HG03378 (cell line): ENCODE results near the gene KDM3B.
"Not testable (repeated sequence)": the region's sequence is repeated elsewhere in the genome, so short reads cannot be mapped to it uniquely, and the experiment has no call there.

Source experiments
- ATAC-seq: cut with Tn5 transposase; IDR thresholded peaks from one replicate; pipeline ENCODE4 v1.9.1; 2021; ENCODE audit warnings: mild to moderate bottlenecking, moderate library complexity; ENCODE audit not compliant: unreplicated experiment

The KDM3B gene

GRCh38 chr5:138466900-138467710 is 114.6 kb downstream of the KDM3B start:
- ATAC-seq = no peak

GRCh38 chr5:138467711-138468132 is 115.2 kb downstream of the KDM3B start:
- ATAC-seq = no peak

DNA sequence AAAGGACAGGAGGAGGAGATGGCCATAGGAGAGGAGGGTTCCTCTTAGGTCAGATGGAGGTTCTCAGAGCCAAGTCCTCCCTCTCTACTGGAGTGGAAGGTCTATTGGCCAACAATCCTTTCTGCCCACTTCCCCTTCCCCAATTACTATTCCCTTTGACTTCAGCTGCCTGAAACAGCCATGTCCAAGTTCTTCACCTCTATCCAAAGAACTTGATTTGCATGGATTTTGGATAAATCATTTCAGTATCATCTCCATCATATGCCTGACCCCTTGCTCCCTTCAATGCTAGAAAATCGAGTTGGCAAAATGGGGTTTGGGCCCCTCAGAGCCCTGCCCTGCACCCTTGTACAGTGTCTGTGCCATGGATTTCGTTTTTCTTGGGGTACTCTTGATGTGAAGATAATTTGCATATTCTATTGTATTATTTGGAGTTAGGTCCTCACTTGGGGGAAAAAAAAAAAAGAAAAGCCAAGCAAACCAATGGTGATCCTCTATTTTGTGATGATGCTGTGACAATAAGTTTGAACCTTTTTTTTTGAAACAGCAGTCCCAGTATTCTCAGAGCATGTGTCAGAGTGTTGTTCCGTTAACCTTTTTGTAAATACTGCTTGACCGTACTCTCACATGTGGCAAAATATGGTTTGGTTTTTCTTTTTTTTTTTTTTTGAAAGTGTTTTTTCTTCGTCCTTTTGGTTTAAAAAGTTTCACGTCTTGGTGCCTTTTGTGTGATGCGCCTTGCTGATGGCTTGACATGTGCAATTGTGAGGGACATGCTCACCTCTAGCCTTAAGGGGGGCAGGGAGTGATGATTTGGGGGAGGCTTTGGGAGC is 115.9 kb downstream of the KDM3B start:
- ATAC-seq = no peak

DNA sequence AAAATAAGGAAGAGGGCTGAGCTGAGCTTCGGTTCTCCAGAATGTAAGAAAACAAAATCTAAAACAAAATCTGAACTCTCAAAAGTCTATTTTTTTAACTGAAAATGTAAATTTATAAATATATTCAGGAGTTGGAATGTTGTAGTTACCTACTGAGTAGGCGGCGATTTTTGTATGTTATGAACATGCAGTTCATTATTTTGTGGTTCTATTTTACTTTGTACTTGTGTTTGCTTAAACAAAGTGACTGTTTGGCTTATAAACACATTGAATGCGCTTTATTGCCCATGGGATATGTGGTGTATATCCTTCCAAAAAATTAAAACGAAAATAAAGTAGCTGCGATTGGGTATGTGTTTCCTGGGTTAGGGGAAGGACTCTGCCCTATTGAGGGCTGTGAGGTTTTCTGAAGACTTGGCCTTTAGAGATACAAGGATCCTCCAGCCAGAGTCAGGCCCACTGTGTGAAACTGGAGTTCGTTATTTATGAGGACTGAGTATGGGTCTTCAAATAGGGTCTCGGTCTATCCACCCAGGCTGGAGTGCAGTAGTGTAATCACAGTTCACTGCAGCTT is 116.6 kb downstream of the KDM3B start:
- ATAC-seq = no peak

DNA sequence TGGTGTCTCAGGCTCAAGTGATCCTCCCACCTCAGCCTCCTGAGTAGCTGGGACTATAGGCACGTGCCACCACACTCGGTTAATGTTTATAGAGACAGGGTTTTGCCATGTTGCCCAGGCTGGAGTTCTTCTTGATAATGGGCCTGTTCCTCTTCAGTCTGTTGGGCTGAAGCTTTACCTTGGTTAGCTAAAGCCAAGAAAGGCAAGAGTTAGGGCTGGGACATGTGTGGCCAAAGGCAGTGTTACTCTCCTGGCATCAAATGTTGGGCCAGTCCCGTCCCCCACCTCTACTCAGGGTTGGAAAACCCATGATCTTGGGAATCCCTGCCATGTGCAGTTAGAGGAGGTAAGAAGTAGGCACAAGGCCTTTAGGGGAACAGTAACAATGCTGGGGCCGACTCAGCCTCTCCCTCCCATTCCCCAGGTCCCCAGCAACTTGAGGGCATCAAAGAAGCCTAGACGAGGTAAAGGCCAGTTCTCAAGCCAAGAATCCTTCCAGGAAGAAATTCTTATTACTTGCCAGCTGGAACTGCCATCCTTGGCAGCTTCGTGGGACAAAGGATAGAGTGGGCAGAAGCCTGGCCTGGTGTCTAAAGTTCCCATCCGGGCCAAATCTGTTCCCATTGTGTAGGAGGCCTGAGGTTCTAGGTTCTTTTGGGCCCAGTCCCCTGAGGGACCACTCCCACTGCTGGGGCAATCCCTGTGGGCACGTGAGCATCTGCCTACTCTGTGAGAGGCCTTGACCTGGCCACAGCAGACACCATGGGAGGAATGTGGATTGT is 117.2 kb downstream of the KDM3B start:
- no peak for ATAC-seq

- no peak for ATAC-seq
These were observed 118.0 kb downstream of the KDM3B start for GRCh38 chr5:138470322-138471051.

- no peak for ATAC-seq
These were observed 118.5 kb downstream of the KDM3B start for GRCh38 chr5:138471052-138471361.

DNA sequence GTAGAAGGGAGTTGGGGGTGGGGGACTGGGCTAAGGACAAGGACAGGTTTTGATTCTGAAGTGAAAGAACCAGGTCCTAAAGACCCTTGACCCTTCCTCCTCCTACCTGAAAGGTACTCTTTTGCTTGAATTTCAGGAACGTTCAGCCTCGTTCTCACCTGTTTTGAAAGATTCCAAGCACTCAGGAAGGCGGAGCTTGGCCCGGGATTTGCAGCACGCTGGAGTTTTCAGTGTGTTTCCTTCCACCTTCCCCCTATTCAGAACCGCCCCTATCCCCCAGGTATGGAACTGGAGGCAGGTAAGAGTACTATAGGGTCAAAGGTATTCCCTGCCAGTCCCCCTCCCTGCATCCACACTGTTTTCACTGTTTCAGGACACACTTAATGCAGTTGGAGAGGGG is 119.9 kb downstream of the KDM3B start:
- no peak for ATAC-seq

GRCh38 chr5:138473151-138473550 is 120.7 kb downstream of the KDM3B start:
- ATAC-seq = not testable (repeated sequence)

DNA sequence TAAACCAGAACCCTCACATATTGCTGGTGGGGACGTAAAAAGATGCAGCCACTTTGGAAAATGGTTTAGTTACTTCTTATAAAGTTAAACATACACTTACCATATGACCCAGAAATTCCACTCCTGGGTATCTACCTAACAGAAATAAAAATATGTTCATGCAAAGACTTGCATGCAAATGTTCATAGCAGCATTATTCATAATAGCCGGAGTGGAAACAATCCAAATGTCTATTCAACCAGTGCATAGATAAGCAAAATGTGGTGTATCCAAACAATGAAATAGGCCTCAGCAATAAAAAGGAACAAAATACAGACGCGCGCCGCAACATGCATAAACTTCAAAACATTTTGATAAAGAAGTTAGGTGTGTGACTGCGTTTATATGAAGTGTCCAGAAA is 124.4 kb downstream of the KDM3B start:
- ATAC-seq = no peak

DNA sequence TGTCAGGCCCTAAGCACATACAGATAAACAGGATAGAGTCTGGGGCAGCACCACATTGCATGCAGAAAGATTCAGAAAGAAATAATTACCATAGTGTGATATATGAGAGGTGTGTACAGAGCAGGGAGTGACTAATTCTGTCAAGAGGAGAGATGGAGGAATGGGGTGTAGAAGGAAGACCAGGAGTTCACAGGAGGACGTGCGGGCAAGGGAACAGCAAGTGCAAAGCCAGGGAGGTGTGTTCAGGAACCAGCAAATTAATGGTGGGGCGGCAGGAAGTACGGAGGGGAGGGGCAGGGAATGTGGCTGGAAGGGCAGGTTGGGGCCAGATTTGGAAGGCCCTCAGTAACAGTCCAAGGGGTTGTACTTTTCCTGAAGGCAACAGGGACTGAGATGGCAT is 130.2 kb downstream of the KDM3B start:
- no peak for ATAC-seq
